Psoas muscle (tissue), 8 donors: ENCODE measurements around the gene CLPTM1. TPM values are rescaled to one million over a fixed set of nuclear protein-coding genes. Genes with fewer than 3 reads are reported as not detected.

Experiments used
- ATAC-seq, 4 donors: fragments of 200-7000 bp; cut with Tn5 transposase; one replicate each; pipeline ENCODE4 v1.9.1; 2020; ENCODE audit warnings: moderate library complexity in 3 of 4, mild to moderate bottlenecking in 2 of 4
- DNase-seq, 2 donors: peaks; one replicate each; pipeline ENCODE4 v3.0.0-alpha.2; 2020
- H3K27ac ChIP-seq: fragments of 200-600 bp; one replicate; pipeline ENCODE4 v1.8.0; 2022
- H3K27me3 ChIP-seq, 3 donors: fragments of 200-600 bp in 1 of 3; one replicate each; pipeline versions ENCODE4 v1.6.1 to v1.8.0; 2013 to 2022; ENCODE audit warnings: low read length in 2 of 3, mild to moderate bottlenecking in 2 of 3, moderate library complexity in 1 of 3; ENCODE audit not compliant: insufficient read depth in 3 of 3
- H3K36me3 ChIP-seq, 2 donors: fragments of 200-600 bp in 1 of 2; one replicate each; pipeline versions ENCODE4 v1.6.1 to v1.8.0; 2013 to 2022; ENCODE audit warnings: low read depth in 1 of 2, mild to moderate bottlenecking in 1 of 2, moderate library complexity in 1 of 2; ENCODE audit not compliant: insufficient read depth in 1 of 2
- H3K4me1 ChIP-seq: fragments of 200-600 bp; one replicate; pipeline ENCODE4 v1.8.0; 2022
- H3K4me3 ChIP-seq: fragments of 200-600 bp; one replicate; pipeline ENCODE4 v1.8.0; 2022; ENCODE audit warnings: mild to moderate bottlenecking
- H3K9me3 ChIP-seq: fragments of 200-600 bp; one replicate; pipeline ENCODE4 v1.8.0; 2022
- WGBS, 3 donors: extraction: QIAGEN DNeasy Blood & Tissue Kit; methylation state at CpG; one replicate each; pipeline versions ENCODE4 v1.1.6 to v1.1.7; 2013; 5-methylcytosine and 5-hydroxymethylcytosine counted together
- intact Hi-C, 2 donors: fragments of 100-400 bp; cut with DNase I; formaldehyde crosslinking; loops; one replicate each; pipeline versions ENCODE4 v1.11.0 to v1.14.2; 2022
- polyA plus RNA-seq, 3 donors: library from polyadenylated mRNA; stranded (reverse); fragments of 200-250 nt; gene quantifications; one replicate each; pipeline ENCODE4 v1.2.3, GENCODE V29; 2013
- total RNA-seq, 4 donors: library from RNA; stranded (reverse); fragmentation: NEBNext Ultra II Directional in 2 of 4; extraction: Animal tissue kit (Norgen Biotek cat#: 25700) in 2 of 4; gene quantifications; one replicate each; pipeline versions ENCODE4 v1.2.1 to v1.2.4, GENCODE V29; 2021 to 2023
- TF ChIP-seq, protein P1 (sequence below): fragments of 200-600 bp; IDR thresholded peaks from one replicate; pipeline ENCODE4 v1.8.0; 2022; ENCODE audit warnings: antibody characterized with exemption
- donor health status: healthy with polysubstance abuse.
- donor health status: DM: no; HTN: no; CAD: no; lungs with moderate emphysema.
- donor health status: Bipolar disorder and iron deficiency.
- donor health status: healthy.
- donor health status: DM: yes; HTN: yes; CAD: no.
- donor health status: DM: no; HTN: no; CAD: no.
- donor health status: DM: no; HTN: no; CAD: no.
- donor health status: DM: yes; HTN: yes; CAD: no.

The CLPTM1 gene
- total and polyA plus RNA-seq, 7 donors, result 77.7 to 129 (median 90.1) TPM

DNA sequence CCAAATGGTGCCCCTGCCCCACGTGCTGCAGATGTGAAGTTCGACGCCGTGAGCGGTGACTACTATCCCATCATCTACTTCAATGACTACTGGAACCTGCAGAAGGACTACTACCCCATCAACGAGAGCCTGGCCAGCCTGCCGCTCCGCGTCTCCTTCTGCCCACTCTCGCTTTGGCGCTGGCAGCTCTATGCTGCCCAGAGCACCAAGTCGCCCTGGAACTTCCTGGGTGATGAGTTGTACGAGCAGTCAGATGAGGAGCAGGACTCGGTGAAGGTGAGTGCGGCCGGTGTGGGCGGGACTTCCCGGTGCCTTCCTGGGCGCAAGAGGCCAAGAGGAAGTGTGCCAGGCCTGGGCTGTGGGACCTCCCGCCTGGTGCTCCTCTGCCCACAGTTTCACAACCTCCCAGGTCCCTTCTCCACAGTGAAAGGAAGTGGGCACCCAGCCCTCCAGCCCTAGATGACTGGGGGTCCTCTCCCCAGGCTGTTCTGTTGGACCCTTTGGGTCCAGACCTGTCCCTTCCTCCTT, 32.0 kb downstream of the CLPTM1 start:
- peaks cover 2 to 85% of the 10 kb centered on the region in 2 donors for H3K36me3 ChIP-seq
- no peak overlapping the region for H3K27ac ChIP-seq
- DNase-seq, result no peak
- H3K27me3 ChIP-seq, result no peaks in the 10 kb centered on the region
- H3K4me3 ChIP-seq, result no peak overlapping the region
- TF ChIP-seq, protein P1, sequence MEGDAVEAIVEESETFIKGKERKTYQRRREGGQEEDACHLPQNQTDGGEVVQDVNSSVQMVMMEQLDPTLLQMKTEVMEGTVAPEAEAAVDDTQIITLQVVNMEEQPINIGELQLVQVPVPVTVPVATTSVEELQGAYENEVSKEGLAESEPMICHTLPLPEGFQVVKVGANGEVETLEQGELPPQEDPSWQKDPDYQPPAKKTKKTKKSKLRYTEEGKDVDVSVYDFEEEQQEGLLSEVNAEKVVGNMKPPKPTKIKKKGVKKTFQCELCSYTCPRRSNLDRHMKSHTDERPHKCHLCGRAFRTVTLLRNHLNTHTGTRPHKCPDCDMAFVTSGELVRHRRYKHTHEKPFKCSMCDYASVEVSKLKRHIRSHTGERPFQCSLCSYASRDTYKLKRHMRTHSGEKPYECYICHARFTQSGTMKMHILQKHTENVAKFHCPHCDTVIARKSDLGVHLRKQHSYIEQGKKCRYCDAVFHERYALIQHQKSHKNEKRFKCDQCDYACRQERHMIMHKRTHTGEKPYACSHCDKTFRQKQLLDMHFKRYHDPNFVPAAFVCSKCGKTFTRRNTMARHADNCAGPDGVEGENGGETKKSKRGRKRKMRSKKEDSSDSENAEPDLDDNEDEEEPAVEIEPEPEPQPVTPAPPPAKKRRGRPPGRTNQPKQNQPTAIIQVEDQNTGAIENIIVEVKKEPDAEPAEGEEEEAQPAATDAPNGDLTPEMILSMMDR, result no peak
- intact Hi-C loops, result no loop called here
- ATAC-seq, result no peak
- no peaks in the 10 kb centered on the region for H3K9me3 ChIP-seq
- no peaks in the 10 kb centered on the region for H3K4me1 ChIP-seq
- WGBS, 3 donors, result 76 to 90% (median 87%) methylated on average over 18 to 20 of the region's 20 CpGs

DNA sequence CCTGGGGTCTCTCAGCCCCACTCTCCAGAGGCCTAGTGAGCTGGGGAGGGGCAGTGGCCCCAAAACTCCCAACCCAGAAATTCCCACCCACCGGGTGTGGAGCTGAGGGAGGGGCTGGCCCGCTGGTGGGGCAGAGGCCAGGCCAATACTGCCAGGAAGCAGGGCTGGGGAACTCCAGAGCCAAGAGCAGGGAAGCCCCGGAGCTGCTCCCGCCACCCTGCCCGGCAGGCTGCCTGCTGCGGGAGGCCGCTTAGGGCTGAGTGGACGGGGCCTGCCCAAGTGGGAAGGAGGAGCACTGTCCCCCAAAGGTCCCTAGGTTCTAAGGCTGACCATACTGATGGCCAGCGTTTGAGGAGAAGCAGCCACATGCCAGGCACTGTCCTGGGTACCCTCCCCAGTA, 33.1 kb downstream of the CLPTM1 start:
- Histone ChIP-seq H3K4me1 (no peaks in the 10 kb centered on the region), H3K27me3 (no peaks in the 10 kb centered on the region), H3K36me3 (peaks cover 8 to 84% of the 10 kb centered on the region in 2 donors), H3K4me3 (no peak overlapping the region), H3K27ac (no peak overlapping the region), H3K9me3 (no peaks in the 10 kb centered on the region)
- WGBS, 3 donors, result 75 to 79% (median 76%) methylated on average over 9 of the region's 9 CpGs
- intact Hi-C loops, result no loop called here
- DNase-seq, result no peak
- TF ChIP-seq, protein P1, result no peak
- ATAC-seq, result no peak

DNA sequence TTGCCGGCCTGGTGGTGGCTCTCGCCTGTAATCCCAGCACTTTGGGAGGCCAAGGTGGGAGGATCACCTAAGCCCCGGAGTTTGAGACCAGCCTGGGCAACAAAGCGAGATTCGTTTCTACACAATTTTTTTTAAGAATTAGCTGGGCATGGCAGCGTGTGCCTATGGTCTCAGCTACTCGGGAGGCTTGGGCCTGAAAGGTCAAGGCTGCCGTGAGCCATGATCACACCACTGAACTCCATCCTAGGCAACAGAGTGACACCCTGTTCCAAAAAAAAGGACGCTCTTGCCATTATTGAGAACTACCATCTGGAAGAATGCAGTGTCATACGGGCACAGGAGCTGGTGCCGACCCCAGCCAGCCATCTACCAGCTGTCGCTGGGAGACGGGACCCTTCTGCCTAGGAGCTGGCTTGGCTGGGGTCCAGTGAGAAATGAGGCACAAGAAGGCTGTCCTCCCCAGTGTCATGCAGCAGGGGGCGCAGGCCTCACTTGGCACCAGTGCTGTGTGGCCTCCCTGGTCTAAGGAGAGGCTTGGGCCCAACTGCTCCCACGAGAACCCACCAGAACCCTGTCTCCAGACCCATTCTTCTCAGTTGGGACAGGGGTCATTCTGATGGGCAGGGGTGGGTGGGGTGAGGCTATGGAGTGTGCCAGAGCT, 33.8 kb downstream of the CLPTM1 start:
- WGBS, 3 donors, result 64 to 70% (median 69%) methylated on average over 15 of the region's 15 CpGs
- no peaks in the 10 kb centered on the region for H3K27me3 ChIP-seq

DNA sequence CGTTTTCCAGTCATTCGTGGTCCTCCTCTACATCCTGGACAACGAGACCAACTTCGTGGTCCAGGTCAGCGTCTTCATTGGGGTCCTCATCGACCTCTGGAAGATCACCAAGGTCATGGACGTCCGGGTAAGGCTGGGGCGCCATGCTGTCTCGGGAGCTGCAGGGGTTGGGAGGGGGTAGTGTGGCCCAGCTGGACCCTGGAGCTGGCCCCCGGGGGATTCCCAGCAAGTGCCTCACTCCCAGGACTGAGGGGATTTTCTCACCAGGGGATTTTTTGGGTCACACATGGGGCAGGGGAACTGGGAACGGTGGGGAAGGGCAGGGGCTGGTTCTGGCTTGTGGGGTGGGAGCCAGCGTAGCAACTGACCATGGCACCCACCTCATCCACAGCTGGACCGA, 35.3 kb downstream of the CLPTM1 start:
- Histone ChIP-seq H3K27me3 (no peaks in the 10 kb centered on the region), H3K4me3 (no peak overlapping the region), H3K4me1 (no peaks in the 10 kb centered on the region), H3K36me3 (peaks cover 8 to 70% of the 10 kb centered on the region in 2 donors), H3K27ac (no peak overlapping the region), H3K9me3 (no peaks in the 10 kb centered on the region)
- DNase-seq (no peak), ATAC-seq (no peak)
- intact Hi-C loops, result no loop called here
- 83 to 89% (median 84%) methylated on average over 14 of the region's 14 CpGs for WGBS, 3 donors
- TF ChIP-seq, protein P1, result no peak

More for the DNA sequence above, 33.8 kb downstream of the CLPTM1 start:
- Histone ChIP-seq H3K27ac (no peak overlapping the region), H3K9me3 (no peaks in the 10 kb centered on the region), H3K4me1 (no peaks in the 10 kb centered on the region), H3K36me3 (peaks cover 8 to 84% of the 10 kb centered on the region in 2 donors), H3K4me3 (no peak overlapping the region)
- intact Hi-C loops, result no loop called here
- TF ChIP-seq, protein P1, result peak; percentile 39
- ATAC-seq (peak; percentile 53 to 75 (median 63)), DNase-seq (peak; percentile 72 to 79)
